ENCODE data around the gene PCBP3.

GRCh38 chr21:45747802-45748445 is 104.4 kb downstream of the PCBP3 start:
- no peak for TF ChIP-seq EZH2phosphoT487 (conservative IDR thresholded peaks at IDR 0.05; ENCODE audit: low read length)
- TF ChIP-seq, protein P1, sequence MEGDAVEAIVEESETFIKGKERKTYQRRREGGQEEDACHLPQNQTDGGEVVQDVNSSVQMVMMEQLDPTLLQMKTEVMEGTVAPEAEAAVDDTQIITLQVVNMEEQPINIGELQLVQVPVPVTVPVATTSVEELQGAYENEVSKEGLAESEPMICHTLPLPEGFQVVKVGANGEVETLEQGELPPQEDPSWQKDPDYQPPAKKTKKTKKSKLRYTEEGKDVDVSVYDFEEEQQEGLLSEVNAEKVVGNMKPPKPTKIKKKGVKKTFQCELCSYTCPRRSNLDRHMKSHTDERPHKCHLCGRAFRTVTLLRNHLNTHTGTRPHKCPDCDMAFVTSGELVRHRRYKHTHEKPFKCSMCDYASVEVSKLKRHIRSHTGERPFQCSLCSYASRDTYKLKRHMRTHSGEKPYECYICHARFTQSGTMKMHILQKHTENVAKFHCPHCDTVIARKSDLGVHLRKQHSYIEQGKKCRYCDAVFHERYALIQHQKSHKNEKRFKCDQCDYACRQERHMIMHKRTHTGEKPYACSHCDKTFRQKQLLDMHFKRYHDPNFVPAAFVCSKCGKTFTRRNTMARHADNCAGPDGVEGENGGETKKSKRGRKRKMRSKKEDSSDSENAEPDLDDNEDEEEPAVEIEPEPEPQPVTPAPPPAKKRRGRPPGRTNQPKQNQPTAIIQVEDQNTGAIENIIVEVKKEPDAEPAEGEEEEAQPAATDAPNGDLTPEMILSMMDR (IDR thresholded peaks at IDR 0.05; ENCODE audit: insufficient read depth, low read length, poor library complexity, severe bottlenecking): no peak

Measured in SU-DHL-6 (cell line).